ENCODE results near the gene GNAL. TPM values are rescaled to one million over a fixed set of nuclear protein-coding genes. Genes with fewer than 3 reads are reported as not detected.

GNAL gene
- total RNA-seq, 2 experiments from 2014 or later = 0.11 to 0.19 TPM

DNA sequence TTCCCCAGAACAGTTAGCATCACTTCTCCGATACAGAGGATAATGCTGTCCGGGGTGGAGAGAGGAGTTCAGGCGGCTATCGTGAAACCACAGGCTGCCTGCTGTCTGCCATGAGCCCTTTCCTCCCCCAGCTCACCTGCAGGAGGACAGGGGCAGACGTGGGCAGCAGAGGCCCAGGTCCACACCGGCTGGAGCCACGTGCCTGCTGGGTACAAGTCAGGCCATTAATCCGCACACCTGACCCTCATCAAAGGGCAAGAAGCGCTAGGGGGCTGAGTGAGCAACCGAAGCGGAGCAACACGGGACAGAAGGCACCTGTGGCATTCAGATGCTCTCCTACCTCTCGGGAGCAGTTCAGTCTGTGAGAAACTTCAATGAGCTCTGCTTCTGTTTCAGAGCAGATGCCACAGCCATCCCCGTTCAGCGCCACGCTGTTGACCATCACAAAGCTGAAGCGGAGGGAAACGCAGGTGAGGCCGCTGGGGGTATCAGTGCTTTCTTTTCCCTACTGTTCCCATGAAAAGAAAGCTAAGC is 197.6 kb downstream of the GNAL start:
- H3K4me3 ChIP-seq (ENCODE audit: low read length) = no peak overlapping the region
- no peaks in the 10 kb centered on the region for H3K4me1 ChIP-seq (ENCODE audit: insufficient read depth, low read length)
- H3K4me1 Mint-ChIP-seq (ENCODE audit: low read depth) = no peaks in the 10 kb centered on the region
- peaks cover 64% of the 10 kb centered on the region for H3K36me3 ChIP-seq (ENCODE audit: insufficient read depth, low read length)
- no peaks in the 10 kb centered on the region for H3K9me3 Mint-ChIP-seq
- POLR2A ChIA-PET = no interaction called here
- H3K36me3 Mint-ChIP-seq (ENCODE audit: low read depth) = peaks cover 88% of the 10 kb centered on the region
- intact Hi-C loops (cut with DNase I, micrococcal nuclease) = no loop called here
- no peak overlapping the region for H3K27ac Mint-ChIP-seq
- no peak overlapping the region for H3K27ac ChIP-seq (ENCODE audit: low read depth in 1 of 2, low read length in 2 of 2)
- ATAC-seq (ENCODE audit: poor library complexity) = no peak
- DNase-seq = no peak
- no peaks in the 10 kb centered on the region for H3K27me3 Mint-ChIP-seq
- H3K27me3 ChIP-seq (ENCODE audit: control insufficient read depth in 1 of 2, insufficient read depth in 2 of 2, low read length in 2 of 2) = no peaks in the 10 kb centered on the region
- H3K9me3 ChIP-seq (ENCODE audit: control insufficient read depth in 1 of 2, insufficient read depth in 1 of 2, low read length in 2 of 2) = no peaks in the 10 kb centered on the region
- H3K4me3 Mint-ChIP-seq = no peak overlapping the region
- TF ChIP-seq, protein P1, sequence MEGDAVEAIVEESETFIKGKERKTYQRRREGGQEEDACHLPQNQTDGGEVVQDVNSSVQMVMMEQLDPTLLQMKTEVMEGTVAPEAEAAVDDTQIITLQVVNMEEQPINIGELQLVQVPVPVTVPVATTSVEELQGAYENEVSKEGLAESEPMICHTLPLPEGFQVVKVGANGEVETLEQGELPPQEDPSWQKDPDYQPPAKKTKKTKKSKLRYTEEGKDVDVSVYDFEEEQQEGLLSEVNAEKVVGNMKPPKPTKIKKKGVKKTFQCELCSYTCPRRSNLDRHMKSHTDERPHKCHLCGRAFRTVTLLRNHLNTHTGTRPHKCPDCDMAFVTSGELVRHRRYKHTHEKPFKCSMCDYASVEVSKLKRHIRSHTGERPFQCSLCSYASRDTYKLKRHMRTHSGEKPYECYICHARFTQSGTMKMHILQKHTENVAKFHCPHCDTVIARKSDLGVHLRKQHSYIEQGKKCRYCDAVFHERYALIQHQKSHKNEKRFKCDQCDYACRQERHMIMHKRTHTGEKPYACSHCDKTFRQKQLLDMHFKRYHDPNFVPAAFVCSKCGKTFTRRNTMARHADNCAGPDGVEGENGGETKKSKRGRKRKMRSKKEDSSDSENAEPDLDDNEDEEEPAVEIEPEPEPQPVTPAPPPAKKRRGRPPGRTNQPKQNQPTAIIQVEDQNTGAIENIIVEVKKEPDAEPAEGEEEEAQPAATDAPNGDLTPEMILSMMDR (IDR thresholded peaks at IDR 0.05) = no peak
- CTCF ChIA-PET = no interaction called here

GRCh38 chr18:11887328-11888128 is 198.5 kb downstream of the GNAL start:
- Histone ChIP-seq H3K4me1 (ENCODE audit: insufficient read depth, low read length) (no peaks in the 10 kb centered on the region), H3K27me3 (ENCODE audit: control insufficient read depth in 1 of 2, insufficient read depth in 2 of 2, low read length in 2 of 2) (no peaks in the 10 kb centered on the region), H3K27ac (ENCODE audit: low read depth in 1 of 2, low read length in 2 of 2) (no peak overlapping the region), H3K9me3 (ENCODE audit: control insufficient read depth in 1 of 2, insufficient read depth in 1 of 2, low read length in 2 of 2) (no peaks in the 10 kb centered on the region), H3K4me3 (ENCODE audit: low read length) (no peak overlapping the region), H3K36me3 (ENCODE audit: insufficient read depth, low read length) (peaks cover 66% of the 10 kb centered on the region)
- TF ChIP-seq, protein P1 (IDR thresholded peaks at IDR 0.05) = no peak
- H3K27ac Mint-ChIP-seq = no peak overlapping the region
- DNase-seq = no peak
- no peak overlapping the region for H3K4me3 Mint-ChIP-seq
- CTCF ChIA-PET = no interaction called here
- ATAC-seq (ENCODE audit: poor library complexity) = no peak
- H3K27me3 Mint-ChIP-seq = no peaks in the 10 kb centered on the region
- H3K4me1 Mint-ChIP-seq (ENCODE audit: low read depth) = no peaks in the 10 kb centered on the region
- POLR2A ChIA-PET = no interaction called here
- H3K36me3 Mint-ChIP-seq (ENCODE audit: low read depth) = peaks cover 83% of the 10 kb centered on the region
- intact Hi-C loops (cut with DNase I, micrococcal nuclease) = no loop called here
- H3K9me3 Mint-ChIP-seq = no peaks in the 10 kb centered on the region

- Histone ChIP-seq H3K27me3 (ENCODE audit: control insufficient read depth in 1 of 2, insufficient read depth in 2 of 2, low read length in 2 of 2) (no peaks in the 10 kb centered on the region), H3K4me3 (ENCODE audit: low read length) (no peak overlapping the region), H3K4me1 (ENCODE audit: insufficient read depth, low read length) (no peaks in the 10 kb centered on the region), H3K9me3 (ENCODE audit: control insufficient read depth in 1 of 2, insufficient read depth in 1 of 2, low read length in 2 of 2) (no peaks in the 10 kb centered on the region), H3K27ac (ENCODE audit: low read depth in 1 of 2, low read length in 2 of 2) (no peak overlapping the region), H3K36me3 (ENCODE audit: insufficient read depth, low read length) (peaks cover 70% of the 10 kb centered on the region)
- CTCF ChIA-PET = no interaction called here
- TF ChIP-seq, protein P1 (IDR thresholded peaks at IDR 0.05) = no peak
- Mint-ChIP-seq H3K9me3 (no peaks in the 10 kb centered on the region), H3K4me3 (no peak overlapping the region), H3K4me1 (ENCODE audit: low read depth) (no peaks in the 10 kb centered on the region), H3K27ac (no peak overlapping the region), H3K27me3 (no peaks in the 10 kb centered on the region), H3K36me3 (ENCODE audit: low read depth) (peaks cover 86% of the 10 kb centered on the region)
- ATAC-seq (ENCODE audit: poor library complexity) (no peak), DNase-seq (no peak)
- POLR2A ChIA-PET = no interaction called here
- intact Hi-C loops (cut with DNase I, micrococcal nuclease) = no loop called here
These were observed 199.7 kb downstream of the GNAL start for GRCh38 chr18:11888726-11889125.
